G401 (cell line): ENCODE data around the gene RMDN2. TPM values are rescaled to one million over a fixed set of nuclear protein-coding genes. Genes with fewer than 3 reads are reported as not detected.
"Not testable (repeated sequence)": the region's sequence is repeated elsewhere in the genome, so short reads cannot be mapped to it uniquely, and the experiment has no call there.

Source experiments
- DNase-seq: peaks from one replicate; pipeline ENCODE4 v3.0.0-alpha.2; 2015; ENCODE audit warnings: low spot score
- in situ Hi-C: cut with HindIII; loops from 2 replicates; pipeline ENCODE4 v1.10.0; 2016; ENCODE audit warnings: low sequenced_read_pairs, mixed read lengths
- total RNA-seq: library from RNA; depleted of rRNA; stranded (reverse); fragments of >200 nt; shearing (Covaris generic); gene quantifications from 2 replicates; pipeline ENCODE4 v1.2.3, GENCODE V29; 2014

RMDN2 gene
- total RNA-seq, 1 experiment from 2014 or later = 1.3 TPM

- in situ Hi-C loops = no loop called here
- DNase-seq = no peak
These were observed 1.6 kb upstream of the RMDN2 start for GRCh38 chr2:37923308-37924055.

GRCh38 chr2:37926635-37927034, 1.5 kb downstream of the RMDN2 start:
- in situ Hi-C loops = no loop called here
- no peak for DNase-seq

GRCh38 chr2:37928377-37928776, 3.3 kb downstream of the RMDN2 start:
- DNase-seq = no peak
- in situ Hi-C loops = no loop called here

GRCh38 chr2:37930392-37930791, 5.3 kb downstream of the RMDN2 start:
- DNase-seq, in situ Hi-C loops: not testable (repeated sequence)

GRCh38 chr2:37932873-37933272, 7.8 kb downstream of the RMDN2 start:
- in situ Hi-C loops = not testable (repeated sequence)

GRCh38 chr2:37934591-37935513, 9.8 kb downstream of the RMDN2 start:
- in situ Hi-C loops = no loop called here
- DNase-seq = no peak

More at GRCh38 chr2:37932873-37933272, 7.8 kb downstream of the RMDN2 start:
- DNase-seq = not testable (repeated sequence)

GRCh38 chr2:37937568-37937967, 12.5 kb downstream of the RMDN2 start:
- DNase-seq, in situ Hi-C loops: not testable (repeated sequence)

- in situ Hi-C loops, DNase-seq: not testable (repeated sequence)
These were observed 16.2 kb downstream of the RMDN2 start for GRCh38 chr2:37941267-37941666.

- no peak for DNase-seq
- in situ Hi-C loops = no loop called here
These were observed 19.2 kb downstream of the RMDN2 start for GRCh38 chr2:37944268-37944667.

- no peak for DNase-seq
- in situ Hi-C loops = no loop called here
These were observed 22.2 kb downstream of the RMDN2 start for GRCh38 chr2:37947306-37947705.

GRCh38 chr2:37962018-37962739, 37.1 kb downstream of the RMDN2 start:
- in situ Hi-C loops, DNase-seq: not testable (repeated sequence)

GRCh38 chr2:37962740-37963121, 37.6 kb downstream of the RMDN2 start:
- DNase-seq, in situ Hi-C loops: not testable (repeated sequence)

GRCh38 chr2:37963901-37964300, 38.8 kb downstream of the RMDN2 start:
- DNase-seq, in situ Hi-C loops: not testable (repeated sequence)

GRCh38 chr2:37966326-37966725, 41.2 kb downstream of the RMDN2 start:
- in situ Hi-C loops = no loop called here

GRCh38 chr2:37969731-37970130, 44.6 kb downstream of the RMDN2 start:
- DNase-seq = no peak
- in situ Hi-C loops = no loop called here

More at GRCh38 chr2:37966326-37966725, 41.2 kb downstream of the RMDN2 start:
- DNase-seq = no peak

- in situ Hi-C loops = no loop called here
- DNase-seq = no peak
These were observed 46.9 kb downstream of the RMDN2 start for GRCh38 chr2:37971971-37972370.

GRCh38 chr2:37973615-37974353, 48.7 kb downstream of the RMDN2 start:
- DNase-seq = no peak
- in situ Hi-C loops = no loop called here

- in situ Hi-C loops = no loop called here
- DNase-seq = no peak
These were observed 50.7 kb downstream of the RMDN2 start for GRCh38 chr2:37975808-37976207.

GRCh38 chr2:37976411-37976810, 51.3 kb downstream of the RMDN2 start:
- in situ Hi-C loops = no loop called here
- no peak for DNase-seq
